Transverse colon (tissue), 4 donors: Measurements from ENCODE around the gene MAP3K7. TPM values are rescaled to one million over a fixed set of nuclear protein-coding genes. Genes with fewer than 3 reads are reported as not detected.

Experiments
- DNase-seq: peaks from one replicate; pipeline ENCODE4 v3.0.0-alpha.2; 2019
- H3K27ac ChIP-seq, 4 donors: fragments of 200-600 bp; sonication (generic); 2 replicates each; pipeline ENCODE4 v1.5.1; 2016 to 2018; ENCODE audit warnings: inconsistent platforms in 4 of 4
- H3K27me3 ChIP-seq: fragments of 200-600 bp; sonication (generic); 2 replicates; pipeline ENCODE4 v1.5.1; 2017; ENCODE audit warnings: inconsistent platforms
- H3K36me3 ChIP-seq, 4 donors: fragments of 200-600 bp; sonication (generic); 2 replicates each; pipeline ENCODE4 v1.5.1; 2017 to 2019; ENCODE audit warnings: inconsistent platforms in 4 of 4
- H3K4me1 ChIP-seq, 4 donors: fragments of 200-600 bp; sonication (generic); 2 replicates each; pipeline ENCODE4 v1.5.1; 2017 to 2020; ENCODE audit warnings: inconsistent platforms in 4 of 4
- H3K4me3 ChIP-seq, 4 donors: fragments of 200-600 bp; sonication (generic); 1 replicate in 1 of 4; 2 replicates in 3 of 4; pipeline versions ENCODE4 v1.5.1 to v1.6.1; 2017 to 2019; ENCODE audit warnings: inconsistent platforms in 4 of 4
- H3K9me3 ChIP-seq, 2 donors: fragments of 200-600 bp; sonication (generic); 2 replicates each; pipeline ENCODE4 v1.5.1; 2017 to 2019; ENCODE audit warnings: inconsistent platforms in 2 of 2
- EP300 ChIP-seq: sonication (generic); formaldehyde crosslinking; IDR thresholded peaks from one replicate; pipeline ENCODE4 v1.6.1; 2017; ENCODE audit warnings: antibody characterized with exemption, low read depth
- POLR2A ChIP-seq: fragments of 450-650 bp; IDR thresholded peaks from one replicate; pipeline ENCODE4 v1.6.1; 2016; ENCODE audit warnings: antibody characterized with exemption, mild to moderate bottlenecking, moderate library complexity
- POLR2AphosphoS5 ChIP-seq, 3 donors: sonication (generic); formaldehyde crosslinking; IDR thresholded peaks; one replicate each; pipeline ENCODE4 v1.6.1; 2016; ENCODE audit warnings: antibody characterized with exemption in 3 of 3
- WGBS, 2 donors: methylation state at CpG; one replicate each; pipeline ENCODE4 v1.1.5; 2018; ENCODE audit warnings: low coverage in 1 of 2; 5-methylcytosine and 5-hydroxymethylcytosine counted together
- in situ Hi-C, 4 donors: fragments of 200-750 bp; cut with MboI; loops; one replicate each; pipeline versions ENCODE4 v1.15.0 to v1.15.1; 2017; ENCODE audit warnings: low sequenced_read_pairs in 3 of 4, low pct_ligation_motif_present in 1 of 4, low pct_unique_long_range_greater_than_20kb in 1 of 4
- intact Hi-C: fragments of 100-400 bp; cut with DNase I; formaldehyde crosslinking; loops from one replicate; pipeline ENCODE4 v1.15.1; 2023; ENCODE audit warnings: low total_unique reads
- total RNA-seq, 4 donors: library from RNA; depleted of rRNA; stranded (reverse); fragments of >200 nt; gene quantifications; one replicate each; pipeline ENCODE4 v1.1.0, GENCODE V29; 2016
- TF ChIP-seq, protein P1 (sequence below), 5 experiments: fragments of 200-600 bp in 3 of 5; fragments of 450-650 bp in 2 of 5; sonication (generic) in 3 of 5; IDR thresholded peaks; 1 replicate in 2 of 5; 2 replicates in 3 of 5; pipeline ENCODE4 v1.5.1; 2016 to 2017; ENCODE audit warnings: antibody characterized with exemption in 5 of 5, inconsistent platforms in 3 of 5, mild to moderate bottlenecking in 2 of 5, moderate library complexity in 1 of 5

The MAP3K7 gene
- total RNA-seq, 4 donors from 2014 or later, result 19.3 to 37.6 (median 28.5) TPM

DNA sequence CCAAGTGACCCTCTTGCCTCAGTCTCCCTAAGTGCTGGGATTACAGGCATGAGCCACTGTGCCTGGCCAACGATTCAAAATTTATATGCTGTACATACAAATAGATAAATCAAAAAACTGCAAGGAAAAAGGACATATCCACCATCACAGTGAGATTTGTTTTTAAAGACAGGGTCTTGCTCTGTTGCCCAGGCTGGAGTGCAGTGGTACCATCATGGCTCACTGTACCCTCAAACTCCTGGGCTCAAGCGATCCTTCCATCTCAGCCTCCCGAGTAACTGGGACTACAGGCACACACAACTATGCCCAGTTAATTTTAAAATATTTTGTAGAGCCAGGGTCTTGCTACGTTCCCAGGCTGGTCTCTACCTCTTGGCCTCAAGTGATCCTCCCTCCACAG, 61.5 kb downstream of the MAP3K7 start:
- intact Hi-C loops (no loop called here), in situ Hi-C loops (no loop called here)
- TF ChIP-seq, protein P1, sequence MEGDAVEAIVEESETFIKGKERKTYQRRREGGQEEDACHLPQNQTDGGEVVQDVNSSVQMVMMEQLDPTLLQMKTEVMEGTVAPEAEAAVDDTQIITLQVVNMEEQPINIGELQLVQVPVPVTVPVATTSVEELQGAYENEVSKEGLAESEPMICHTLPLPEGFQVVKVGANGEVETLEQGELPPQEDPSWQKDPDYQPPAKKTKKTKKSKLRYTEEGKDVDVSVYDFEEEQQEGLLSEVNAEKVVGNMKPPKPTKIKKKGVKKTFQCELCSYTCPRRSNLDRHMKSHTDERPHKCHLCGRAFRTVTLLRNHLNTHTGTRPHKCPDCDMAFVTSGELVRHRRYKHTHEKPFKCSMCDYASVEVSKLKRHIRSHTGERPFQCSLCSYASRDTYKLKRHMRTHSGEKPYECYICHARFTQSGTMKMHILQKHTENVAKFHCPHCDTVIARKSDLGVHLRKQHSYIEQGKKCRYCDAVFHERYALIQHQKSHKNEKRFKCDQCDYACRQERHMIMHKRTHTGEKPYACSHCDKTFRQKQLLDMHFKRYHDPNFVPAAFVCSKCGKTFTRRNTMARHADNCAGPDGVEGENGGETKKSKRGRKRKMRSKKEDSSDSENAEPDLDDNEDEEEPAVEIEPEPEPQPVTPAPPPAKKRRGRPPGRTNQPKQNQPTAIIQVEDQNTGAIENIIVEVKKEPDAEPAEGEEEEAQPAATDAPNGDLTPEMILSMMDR (IDR thresholded peaks at IDR 0.05), result no peak
- TF ChIP-seq POLR2A (no peak), POLR2AphosphoS5 (IDR thresholded peaks at IDR 0.05) (no peak), EP300 (no peak)
- Histone ChIP-seq H3K27me3 (no peaks in the 10 kb centered on the region), H3K9me3 (no peaks in the 10 kb centered on the region), H3K36me3 (peaks cover 0 to 23% (median 10%) of the 10 kb centered on the region in 4 donors), H3K27ac (no peak overlapping the region), H3K4me3 (no peak overlapping the region), H3K4me1 (no peaks in the 10 kb centered on the region)
- no peak for DNase-seq
- 92 to 100% methylated on average over 2 to 4 of the region's 4 CpGs for WGBS, 2 donors

DNA sequence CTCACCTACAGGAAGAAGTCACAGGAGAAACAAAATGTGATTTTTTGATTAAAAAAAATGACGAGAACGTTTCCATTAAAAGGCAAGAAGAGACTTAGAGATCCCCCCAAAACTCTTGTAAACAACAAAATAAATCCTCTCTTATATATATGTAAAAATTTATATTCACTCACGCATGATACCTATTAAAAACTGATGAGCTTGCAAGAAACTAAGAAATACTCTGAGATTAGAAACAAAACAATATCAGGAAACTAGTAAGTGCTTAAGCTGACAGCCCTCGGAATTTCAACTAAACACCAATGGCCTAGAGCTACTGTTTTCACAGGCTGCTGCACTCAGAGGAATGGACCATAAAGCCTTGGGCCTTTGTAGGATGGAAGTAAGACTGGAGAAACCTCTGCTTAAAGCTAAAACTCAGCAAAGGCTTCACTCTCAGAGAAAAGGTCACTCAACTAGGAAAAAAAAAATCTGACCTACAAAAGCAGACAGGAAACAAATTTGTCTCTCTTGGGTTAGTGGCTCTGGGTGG, 63.0 kb downstream of the MAP3K7 start:
- H3K27ac ChIP-seq, result no peak overlapping the region
- no peaks in the 10 kb centered on the region for H3K9me3 ChIP-seq
- DNase-seq, result no peak
- H3K4me3 ChIP-seq, result no peak overlapping the region
- H3K4me1 ChIP-seq, result no peaks in the 10 kb centered on the region
- in situ Hi-C loops (no loop called here), intact Hi-C loops (no loop called here)
- 84 to 89% methylated on average over 4 of the region's 4 CpGs for WGBS, 2 donors
- H3K27me3 ChIP-seq, result no peaks in the 10 kb centered on the region
- TF ChIP-seq POLR2AphosphoS5 (IDR thresholded peaks at IDR 0.05) (no peak), EP300 (no peak)
- TF ChIP-seq, protein P1 (IDR thresholded peaks at IDR 0.05), result no peak
- H3K36me3 ChIP-seq, result peaks cover 0 to 28% (median 11%) of the 10 kb centered on the region in 4 donors

DNA sequence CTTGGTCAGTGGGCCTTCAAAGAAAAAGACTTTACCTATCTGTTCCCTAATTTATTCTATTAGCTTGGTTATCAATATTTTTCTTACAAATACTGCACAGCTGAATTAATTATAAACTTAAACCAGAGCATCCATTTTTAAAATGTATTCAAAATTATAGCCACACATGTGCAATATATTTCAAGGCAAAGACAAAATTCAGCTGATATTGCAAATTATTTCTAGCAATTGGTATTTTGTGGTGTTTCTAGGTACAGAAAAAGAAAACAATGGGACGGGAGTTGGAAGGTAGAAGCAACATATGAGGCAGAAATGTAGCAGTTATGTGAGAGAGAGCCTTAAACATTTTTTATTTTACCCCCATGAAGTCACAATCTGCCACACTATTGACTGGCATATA, 64.9 kb downstream of the MAP3K7 start:
- TF ChIP-seq POLR2A, result no peak
- TF ChIP-seq POLR2AphosphoS5 (IDR thresholded peaks at IDR 0.05), result no peak
- TF ChIP-seq, protein P1 (IDR thresholded peaks at IDR 0.05), result no peak
- Histone ChIP-seq H3K9me3 (no peaks in the 10 kb centered on the region), H3K27ac (no peak overlapping the region), H3K4me1 (no peaks in the 10 kb centered on the region), H3K27me3 (no peaks in the 10 kb centered on the region), H3K4me3 (no peak overlapping the region), H3K36me3 (peaks cover 0 to 42% (median 17%) of the 10 kb centered on the region in 4 donors)
- 91 to 95% methylated on average over 1 of the region's 1 CpG for WGBS, 2 donors
- no peak for DNase-seq
- in situ Hi-C loops, result no loop called here
- intact Hi-C loops, result no loop called here

DNA sequence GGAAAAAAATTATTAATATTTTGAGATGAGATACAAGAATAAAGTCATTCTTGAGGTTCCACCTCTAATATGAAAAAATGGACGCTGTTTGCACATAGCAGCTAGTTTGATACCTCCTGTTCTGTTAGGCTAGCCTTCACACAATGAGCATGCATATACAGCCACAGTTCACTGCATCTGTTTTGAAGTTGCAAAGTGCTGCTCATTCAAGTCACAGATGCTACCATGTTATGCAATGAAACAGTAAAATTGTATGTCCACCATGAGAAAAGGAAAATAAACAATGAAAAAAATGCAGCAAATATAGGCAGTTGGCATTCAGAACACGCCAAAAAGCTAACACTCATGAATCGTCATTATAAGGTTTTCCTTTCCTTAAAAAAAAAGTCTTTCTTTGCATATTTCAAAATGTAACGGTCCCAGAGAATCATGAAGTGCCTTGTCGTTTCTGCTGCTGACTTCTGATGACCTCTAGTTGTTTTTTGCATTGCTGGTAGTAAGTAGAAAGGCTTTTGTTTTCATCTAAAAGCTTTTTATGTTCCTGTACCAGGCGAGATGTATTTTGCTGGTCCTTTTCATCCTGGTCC, 70.7 kb downstream of the MAP3K7 start:
- Histone ChIP-seq H3K27ac (no peak overlapping the region), H3K4me3 (no peak overlapping the region), H3K27me3 (no peaks in the 10 kb centered on the region), H3K9me3 (no peaks in the 10 kb centered on the region), H3K4me1 (no peaks in the 10 kb centered on the region), H3K36me3 (peaks cover 0 to 52% (median 23%) of the 10 kb centered on the region in 4 donors)
- TF ChIP-seq POLR2A, result no peak
- no peak for TF ChIP-seq POLR2AphosphoS5 (IDR thresholded peaks at IDR 0.05)
- TF ChIP-seq EP300, result no peak
- TF ChIP-seq, protein P1 (IDR thresholded peaks at IDR 0.05), result no peak
- intact Hi-C loops (no loop called here), in situ Hi-C loops (no loop called here)
- WGBS, 2 donors, result 88 to 89% methylated on average over 6 of the region's 6 CpGs
- DNase-seq, result no peak
